Mammary epithelial cell (primary cell): Measurements from ENCODE around the gene CNRIP1.

Source experiments
- CTCF ChIP-seq, 2 donors: IDR thresholded peaks in 1 of 2; conservative IDR thresholded peaks in 1 of 2; 2 replicates each; pipeline ENCODE4 v1.5.1; 2011 to 2012; ENCODE audit warnings: inconsistent platforms in 2 of 2, low read length in 2 of 2, mild to moderate bottlenecking in 2 of 2, control low read depth in 1 of 2, low read depth in 1 of 2; ENCODE audit not compliant: insufficient read depth in 1 of 2; ENCODE audit errors: extremely low read depth in 1 of 2
- EZH2 ChIP-seq: IDR thresholded peaks from 2 replicates; pipeline ENCODE4 v1.6.1; 2012; ENCODE audit warnings: low read length, inconsistent platforms, borderline replicate concordance

GRCh38 chr2:68345129-68345875 lies 25.6 kb upstream of the CNRIP1 start:
- TF ChIP-seq CTCF (conservative IDR thresholded peaks at IDR 0.05 in 1 of 2, IDR thresholded peaks at IDR 0.05 in 1 of 2; ENCODE audit: extremely low read depth in 1 of 2, insufficient read depth in 1 of 2, low read depth in 1 of 2, low read length in 2 of 2) (no peak), EZH2 (no peak)
